Measurements from ENCODE around the gene CACYBP. TPM values are rescaled to one million over a fixed set of nuclear protein-coding genes. Genes with fewer than 3 reads are reported as not detected.

Gene CACYBP
- polyA plus RNA-seq, 1 donor from 2014 or later, result 484 TPM

DNA sequence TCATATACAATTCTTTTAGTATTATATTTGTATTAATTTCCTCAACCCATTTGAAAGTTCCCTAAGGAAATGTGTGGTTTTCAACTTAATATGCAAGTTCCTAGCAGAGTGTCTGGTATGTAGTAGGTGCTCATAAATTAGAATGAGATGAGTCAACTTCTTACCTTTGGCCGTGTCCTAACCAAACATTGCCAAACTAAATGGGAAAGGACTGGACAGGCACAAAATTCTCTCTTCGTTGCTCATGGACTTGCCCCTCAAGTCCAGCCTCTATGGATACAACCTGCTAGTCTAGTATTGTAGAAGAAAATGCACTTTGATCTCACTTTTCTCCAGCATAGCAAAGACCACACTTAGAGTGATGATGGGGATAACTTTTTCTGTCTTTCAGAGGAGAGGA is 35.0 kb downstream of the CACYBP start:
- no peaks in the 10 kb centered on the region for H3K36me3 ChIP-seq (ENCODE audit: insufficient read depth, low read length)
- no peak overlapping the region for H3K27ac ChIP-seq (ENCODE audit: low read length)
- H3K9me2 ChIP-seq (ENCODE audit: insufficient read depth, low read length), result no peaks in the 10 kb centered on the region
- no peaks in the 10 kb centered on the region for H3F3A ChIP-seq (ENCODE audit: insufficient read depth, low read length, poor library complexity, severe bottlenecking)
- no peaks in the 10 kb centered on the region for H3K27me3 ChIP-seq (ENCODE audit: insufficient read depth, low read depth, low read length)
- no peaks in the 10 kb centered on the region for H3K9me3 ChIP-seq (ENCODE audit: low read length)
- H3K79me2 ChIP-seq (replicated peaks; ENCODE audit: insufficient read depth, low read length), result no peaks in the 10 kb centered on the region
- no peak overlapping the region for H3K9ac ChIP-seq (ENCODE audit: low read length)
- no peak overlapping the region for H2AFZ ChIP-seq (ENCODE audit: low read depth, low read length)
- TF ChIP-seq, protein P1, sequence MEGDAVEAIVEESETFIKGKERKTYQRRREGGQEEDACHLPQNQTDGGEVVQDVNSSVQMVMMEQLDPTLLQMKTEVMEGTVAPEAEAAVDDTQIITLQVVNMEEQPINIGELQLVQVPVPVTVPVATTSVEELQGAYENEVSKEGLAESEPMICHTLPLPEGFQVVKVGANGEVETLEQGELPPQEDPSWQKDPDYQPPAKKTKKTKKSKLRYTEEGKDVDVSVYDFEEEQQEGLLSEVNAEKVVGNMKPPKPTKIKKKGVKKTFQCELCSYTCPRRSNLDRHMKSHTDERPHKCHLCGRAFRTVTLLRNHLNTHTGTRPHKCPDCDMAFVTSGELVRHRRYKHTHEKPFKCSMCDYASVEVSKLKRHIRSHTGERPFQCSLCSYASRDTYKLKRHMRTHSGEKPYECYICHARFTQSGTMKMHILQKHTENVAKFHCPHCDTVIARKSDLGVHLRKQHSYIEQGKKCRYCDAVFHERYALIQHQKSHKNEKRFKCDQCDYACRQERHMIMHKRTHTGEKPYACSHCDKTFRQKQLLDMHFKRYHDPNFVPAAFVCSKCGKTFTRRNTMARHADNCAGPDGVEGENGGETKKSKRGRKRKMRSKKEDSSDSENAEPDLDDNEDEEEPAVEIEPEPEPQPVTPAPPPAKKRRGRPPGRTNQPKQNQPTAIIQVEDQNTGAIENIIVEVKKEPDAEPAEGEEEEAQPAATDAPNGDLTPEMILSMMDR (IDR thresholded peaks at IDR 0.05; ENCODE audit: poor library complexity, severe bottlenecking), result no peak
- TF ChIP-seq SMC3 (conservative IDR thresholded peaks at IDR 0.05; ENCODE audit: poor library complexity), result no peak
- no peak for TF ChIP-seq RAD21 (conservative IDR thresholded peaks at IDR 0.05)
- TF ChIP-seq MXI1 (conservative IDR thresholded peaks at IDR 0.05; ENCODE audit: poor library complexity, severe bottlenecking), result no peak
- TF ChIP-seq, protein P2, sequence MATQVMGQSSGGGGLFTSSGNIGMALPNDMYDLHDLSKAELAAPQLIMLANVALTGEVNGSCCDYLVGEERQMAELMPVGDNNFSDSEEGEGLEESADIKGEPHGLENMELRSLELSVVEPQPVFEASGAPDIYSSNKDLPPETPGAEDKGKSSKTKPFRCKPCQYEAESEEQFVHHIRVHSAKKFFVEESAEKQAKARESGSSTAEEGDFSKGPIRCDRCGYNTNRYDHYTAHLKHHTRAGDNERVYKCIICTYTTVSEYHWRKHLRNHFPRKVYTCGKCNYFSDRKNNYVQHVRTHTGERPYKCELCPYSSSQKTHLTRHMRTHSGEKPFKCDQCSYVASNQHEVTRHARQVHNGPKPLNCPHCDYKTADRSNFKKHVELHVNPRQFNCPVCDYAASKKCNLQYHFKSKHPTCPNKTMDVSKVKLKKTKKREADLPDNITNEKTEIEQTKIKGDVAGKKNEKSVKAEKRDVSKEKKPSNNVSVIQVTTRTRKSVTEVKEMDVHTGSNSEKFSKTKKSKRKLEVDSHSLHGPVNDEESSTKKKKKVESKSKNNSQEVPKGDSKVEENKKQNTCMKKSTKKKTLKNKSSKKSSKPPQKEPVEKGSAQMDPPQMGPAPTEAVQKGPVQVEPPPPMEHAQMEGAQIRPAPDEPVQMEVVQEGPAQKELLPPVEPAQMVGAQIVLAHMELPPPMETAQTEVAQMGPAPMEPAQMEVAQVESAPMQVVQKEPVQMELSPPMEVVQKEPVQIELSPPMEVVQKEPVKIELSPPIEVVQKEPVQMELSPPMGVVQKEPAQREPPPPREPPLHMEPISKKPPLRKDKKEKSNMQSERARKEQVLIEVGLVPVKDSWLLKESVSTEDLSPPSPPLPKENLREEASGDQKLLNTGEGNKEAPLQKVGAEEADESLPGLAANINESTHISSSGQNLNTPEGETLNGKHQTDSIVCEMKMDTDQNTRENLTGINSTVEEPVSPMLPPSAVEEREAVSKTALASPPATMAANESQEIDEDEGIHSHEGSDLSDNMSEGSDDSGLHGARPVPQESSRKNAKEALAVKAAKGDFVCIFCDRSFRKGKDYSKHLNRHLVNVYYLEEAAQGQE (IDR thresholded peaks at IDR 0.05; ENCODE audit: borderline replicate concordance), result no peak
- no peak for TF ChIP-seq EZH2 (IDR thresholded peaks at IDR 0.05; ENCODE audit: borderline replicate concordance, insufficient read depth, low read length, poor library complexity, severe bottlenecking)
- TF ChIP-seq TAF1 (IDR thresholded peaks at IDR 0.05; ENCODE audit: low read depth), result no peak
- no peak for TF ChIP-seq EP300 (conservative IDR thresholded peaks at IDR 0.05; ENCODE audit: poor library complexity, severe bottlenecking)
- no peak for TF ChIP-seq POLR2AphosphoS5 (IDR thresholded peaks at IDR 0.05)
- no peak overlapping the region for H3K4me2 ChIP-seq (ENCODE audit: low read length)
- no peaks in the 10 kb centered on the region for H4K20me1 ChIP-seq (ENCODE audit: insufficient read depth)
- no peak overlapping the region for H3K4me3 ChIP-seq (ENCODE audit: low read length)

- Histone ChIP-seq H3K79me2 (replicated peaks; ENCODE audit: insufficient read depth, low read length) (no peaks in the 10 kb centered on the region), H3K27ac (ENCODE audit: low read length) (no peak overlapping the region), H3K4me2 (ENCODE audit: low read length) (no peak overlapping the region), H2AFZ (ENCODE audit: low read depth, low read length) (no peak overlapping the region), H4K20me1 (ENCODE audit: insufficient read depth) (no peaks in the 10 kb centered on the region), H3K9me3 (ENCODE audit: low read length) (no peaks in the 10 kb centered on the region), H3K27me3 (ENCODE audit: insufficient read depth, low read depth, low read length) (no peaks in the 10 kb centered on the region), H3K4me3 (ENCODE audit: low read length) (no peak overlapping the region), H3K9me2 (ENCODE audit: insufficient read depth, low read length) (no peaks in the 10 kb centered on the region), H3K36me3 (ENCODE audit: insufficient read depth, low read length) (no peaks in the 10 kb centered on the region), H3K9ac (ENCODE audit: low read length) (no peak overlapping the region), H3F3A (ENCODE audit: insufficient read depth, low read length, poor library complexity, severe bottlenecking) (no peaks in the 10 kb centered on the region)
- TF ChIP-seq TAF1 (IDR thresholded peaks at IDR 0.05; ENCODE audit: low read depth) (no peak), RAD21 (conservative IDR thresholded peaks at IDR 0.05) (no peak), MXI1 (conservative IDR thresholded peaks at IDR 0.05; ENCODE audit: poor library complexity, severe bottlenecking) (no peak), EZH2 (IDR thresholded peaks at IDR 0.05; ENCODE audit: borderline replicate concordance, insufficient read depth, low read length, poor library complexity, severe bottlenecking) (no peak)
- TF ChIP-seq, protein P1 (IDR thresholded peaks at IDR 0.05; ENCODE audit: poor library complexity, severe bottlenecking), result no peak
Measured at GRCh38 chr1:175035865-175036264, 36.1 kb downstream of the CACYBP start.

Data from neural cell (in vitro differentiated cells).